Activated T-helper 1 cell treated with Interleukin-2 at 50 U/mL for 16 hours (primary cell): ENCODE results near the gene NHSL1.

Experiments
- DNase-seq: peaks from one replicate; pipeline ENCODE4 v3.0.0-alpha.2; 2020; ENCODE audit warnings: low read depth

NHSL1 gene

DNA sequence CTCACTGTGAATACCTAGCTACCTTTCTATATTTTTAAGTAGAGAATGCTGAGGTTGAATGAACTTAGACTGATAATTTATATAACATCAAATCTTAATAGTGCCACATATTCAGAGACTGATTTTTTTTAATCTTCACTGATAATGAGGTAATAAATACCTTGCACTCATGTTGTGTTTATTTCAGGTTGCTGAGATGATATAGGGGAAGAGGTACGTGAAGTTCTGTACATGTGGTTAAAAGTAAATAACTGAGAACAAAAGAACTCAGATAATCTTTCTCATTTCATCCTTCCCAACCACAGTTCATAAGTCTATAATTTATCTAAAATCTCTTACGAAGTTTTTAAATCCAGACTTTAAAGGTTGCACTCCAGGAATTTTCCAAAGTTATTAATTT, 6.4 kb downstream of the NHSL1 start:
- DNase-seq = no peak

GRCh38 chr6:138492113-138492512, 7.2 kb downstream of the NHSL1 start:
- no peak for DNase-seq

GRCh38 chr6:138491017-138491416, 8.3 kb downstream of the NHSL1 start:
- no peak for DNase-seq

DNA sequence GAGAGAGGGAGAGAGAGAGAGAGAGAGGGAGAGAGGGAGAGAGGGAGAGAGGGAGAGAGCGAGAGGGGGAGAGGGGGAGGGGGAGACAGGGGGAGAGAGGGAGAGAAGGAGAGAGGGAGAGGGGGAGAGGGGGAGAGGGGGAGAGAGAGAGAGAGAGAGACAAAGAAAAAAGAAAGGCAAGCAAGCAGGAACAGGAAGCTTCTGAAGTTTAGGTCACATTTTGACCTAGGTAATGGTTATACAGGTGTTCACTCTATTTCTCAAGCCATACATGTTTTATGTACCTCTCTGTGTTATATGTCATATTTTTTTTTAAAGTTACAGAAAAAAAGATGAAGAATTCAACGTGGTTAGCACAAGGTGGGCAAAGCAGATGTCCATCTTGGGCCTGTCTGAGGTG, 9.4 kb downstream of the NHSL1 start:
- no peak for DNase-seq

DNA sequence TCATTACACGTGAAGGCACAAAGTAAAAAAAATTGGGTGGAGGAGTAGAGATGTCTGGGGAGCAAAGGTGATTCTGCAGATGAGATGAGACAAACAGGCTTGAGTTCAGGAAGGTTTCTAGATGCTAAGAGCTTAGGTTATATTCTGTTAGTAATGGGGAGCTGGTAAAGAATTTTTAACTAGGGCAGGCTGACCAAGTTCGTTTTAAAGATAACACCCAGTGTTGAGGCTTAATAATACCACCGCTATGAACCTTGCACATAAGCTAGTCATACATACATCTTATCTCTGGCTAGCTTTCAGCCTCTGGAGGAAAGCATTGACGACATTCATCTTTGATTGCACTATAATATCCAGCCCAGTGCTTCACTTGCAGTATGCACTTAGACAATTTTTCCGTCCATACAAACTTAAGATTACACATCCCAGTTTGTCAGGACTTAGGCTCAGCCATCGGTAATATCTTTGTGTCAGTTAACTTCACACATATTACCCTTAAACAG, 12.1 kb downstream of the NHSL1 start:
- no peak for DNase-seq

- DNase-seq = no peak
These were observed 12.8 kb downstream of the NHSL1 start for GRCh38 chr6:138486249-138487101.

- DNase-seq = no peak
These were observed 13.6 kb downstream of the NHSL1 start for GRCh38 chr6:138485586-138486248.

- DNase-seq = no peak
These were observed 14.2 kb downstream of the NHSL1 start for GRCh38 chr6:138485005-138485545.

GRCh38 chr6:138484018-138484731, 15.1 kb downstream of the NHSL1 start:
- DNase-seq = no peak

DNA sequence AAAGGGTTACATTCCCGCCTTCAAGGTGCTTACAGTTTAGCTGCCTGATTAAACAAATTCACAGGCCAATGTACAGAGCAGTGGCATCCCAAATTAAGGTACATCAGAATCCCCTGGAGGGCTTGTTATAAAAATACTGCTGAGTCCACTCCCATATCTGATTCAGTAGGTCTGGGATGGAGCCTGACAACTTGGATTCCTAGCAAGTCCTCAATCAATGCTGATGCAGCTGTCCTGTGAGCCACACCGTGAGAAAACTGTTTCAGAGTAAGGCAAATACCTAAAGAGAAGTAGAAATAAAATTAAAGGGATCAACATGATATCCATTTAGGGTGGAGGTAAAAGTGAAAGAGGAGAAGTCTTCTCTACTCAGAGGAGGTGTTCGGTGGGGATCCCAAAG, 16.5 kb downstream of the NHSL1 start:
- no peak for DNase-seq

DNA sequence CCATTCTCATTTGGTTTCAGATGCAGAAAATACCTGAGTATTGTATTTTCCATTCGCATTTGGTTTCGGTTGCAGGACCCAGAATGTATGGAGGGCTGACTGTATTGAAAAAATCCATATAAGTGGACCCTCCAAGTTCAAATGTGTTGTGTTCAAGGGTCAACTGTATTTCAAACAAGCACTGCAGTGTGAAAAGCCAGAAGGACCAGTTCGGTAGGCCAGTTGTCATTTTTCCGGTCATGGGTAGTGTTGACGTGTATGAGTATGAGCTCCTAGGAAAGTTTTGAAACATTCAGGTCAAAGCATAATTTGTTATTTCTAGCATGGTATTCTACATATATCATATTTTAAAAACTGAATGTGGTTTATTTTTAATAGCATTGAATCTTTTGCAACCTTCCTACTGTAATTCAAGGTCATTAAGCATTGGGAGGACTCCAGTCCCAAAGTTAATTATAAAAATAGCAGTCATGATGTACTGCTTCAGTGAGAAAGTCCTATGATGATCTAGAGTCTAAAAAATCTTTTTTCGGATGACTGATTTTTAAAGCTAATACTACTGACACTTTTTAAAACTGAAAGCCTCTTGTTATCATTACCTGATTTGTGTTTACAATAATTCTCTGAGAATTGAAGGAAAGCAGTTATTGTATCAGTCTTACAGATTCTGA, 18.9 kb downstream of the NHSL1 start:
- DNase-seq = no peak

GRCh38 chr6:138477913-138478539, 21.3 kb downstream of the NHSL1 start:
- no peak for DNase-seq

DNA sequence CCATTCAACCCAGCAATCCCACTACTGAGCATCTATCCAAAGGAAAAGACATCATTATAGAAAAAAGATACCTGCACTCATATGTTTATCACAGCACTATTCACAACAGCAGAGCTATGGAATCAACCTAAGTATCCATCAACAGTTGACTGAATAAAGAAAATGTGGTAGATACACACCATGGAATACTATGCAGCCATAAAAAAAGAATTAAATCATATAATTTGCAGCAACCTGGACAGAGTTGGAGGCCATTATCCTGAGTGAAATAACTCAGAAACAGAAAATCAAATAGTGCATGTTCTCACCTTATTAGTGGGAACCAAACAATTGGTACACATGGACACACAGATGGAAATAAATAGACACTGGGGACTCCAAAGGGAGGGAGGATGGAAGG, 23.2 kb downstream of the NHSL1 start:
- no peak for DNase-seq

- no peak for DNase-seq
These were observed 26.1 kb downstream of the NHSL1 start for GRCh38 chr6:138473144-138473543.

DNA sequence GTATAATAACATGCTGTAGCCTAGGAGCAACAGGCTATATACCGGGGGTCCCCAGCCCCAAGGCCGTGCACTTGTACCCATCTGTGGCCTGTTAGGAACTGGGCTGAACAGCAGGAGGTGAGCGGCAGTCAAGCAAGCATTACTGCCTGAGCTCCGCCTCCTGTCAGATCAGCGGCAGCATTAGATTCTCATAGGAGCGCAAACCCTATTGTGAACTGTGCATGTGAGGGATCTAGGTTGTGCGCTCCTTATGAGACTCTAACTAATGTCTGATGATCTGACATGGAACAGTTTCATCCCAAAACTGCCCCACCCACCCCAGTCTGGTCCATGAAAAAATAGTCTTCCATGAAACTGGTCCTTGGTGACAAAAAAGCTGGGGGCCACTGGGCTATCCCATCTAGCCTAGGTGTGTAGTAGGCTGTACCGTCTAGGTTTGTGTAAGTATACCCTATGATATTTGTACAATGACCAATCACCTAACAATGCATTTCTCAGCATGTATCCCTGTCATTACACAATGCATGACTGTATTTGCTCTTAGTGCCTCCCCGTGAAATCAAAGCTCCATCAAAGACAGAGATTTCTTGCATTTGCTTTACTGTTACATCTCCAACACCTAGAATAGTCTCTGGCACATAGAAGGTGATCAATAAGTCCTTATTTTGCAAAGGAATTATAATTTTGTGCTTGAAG, 30.8 kb downstream of the NHSL1 start:
- DNase-seq = no peak

GRCh38 chr6:138467901-138468300, 31.4 kb downstream of the NHSL1 start:
- DNase-seq = no peak

DNA sequence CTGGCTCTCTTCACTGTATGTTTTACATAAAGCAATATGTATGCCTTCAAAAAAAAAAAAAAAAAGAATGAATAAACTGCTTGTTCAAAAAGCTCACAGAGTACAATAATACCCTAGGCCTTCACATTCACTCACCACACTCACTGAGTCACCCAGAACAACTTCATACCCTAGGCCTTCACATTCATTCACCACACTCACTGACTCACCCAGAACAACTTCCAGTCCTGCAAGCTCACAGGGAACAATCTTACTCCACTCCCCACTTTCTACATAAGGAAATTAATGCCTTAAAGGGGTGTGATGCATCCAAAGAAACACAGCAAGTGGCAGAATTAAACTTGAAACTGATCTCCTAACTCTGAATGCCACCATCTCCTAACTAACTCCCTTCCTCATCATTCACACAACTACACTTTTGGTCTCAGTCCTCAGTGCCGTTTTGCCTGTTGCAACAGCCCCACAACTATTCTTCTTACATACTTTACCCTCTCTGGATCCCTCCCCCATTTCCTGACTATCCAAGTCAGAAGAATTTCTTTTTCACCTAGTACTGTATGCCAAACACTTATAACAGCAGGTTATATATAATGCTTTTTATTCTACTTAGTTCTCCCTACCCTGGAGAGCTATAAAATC, 34.2 kb downstream of the NHSL1 start:
- DNase-seq = no peak

DNA sequence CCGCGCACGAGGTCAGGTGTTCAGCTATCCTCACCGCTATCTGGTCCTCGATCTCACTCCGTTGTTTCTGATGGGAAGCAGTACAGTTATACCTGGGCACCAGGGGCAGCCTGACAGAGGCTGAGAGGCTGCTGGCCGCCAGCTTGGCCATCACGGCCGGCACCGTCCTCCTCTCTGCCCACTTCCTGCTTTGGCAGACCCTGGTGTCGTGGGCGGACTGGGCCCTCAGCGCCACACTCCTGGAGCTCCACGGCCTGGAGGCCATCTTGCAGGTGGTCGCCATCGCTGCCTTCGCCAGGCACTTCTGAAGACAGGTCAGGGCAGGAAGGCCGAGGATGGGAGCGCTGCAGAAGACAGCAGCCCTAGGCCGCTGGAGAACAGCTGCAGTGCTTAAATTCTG, 35.2 kb downstream of the NHSL1 start:
- DNase-seq = no peak

DNA sequence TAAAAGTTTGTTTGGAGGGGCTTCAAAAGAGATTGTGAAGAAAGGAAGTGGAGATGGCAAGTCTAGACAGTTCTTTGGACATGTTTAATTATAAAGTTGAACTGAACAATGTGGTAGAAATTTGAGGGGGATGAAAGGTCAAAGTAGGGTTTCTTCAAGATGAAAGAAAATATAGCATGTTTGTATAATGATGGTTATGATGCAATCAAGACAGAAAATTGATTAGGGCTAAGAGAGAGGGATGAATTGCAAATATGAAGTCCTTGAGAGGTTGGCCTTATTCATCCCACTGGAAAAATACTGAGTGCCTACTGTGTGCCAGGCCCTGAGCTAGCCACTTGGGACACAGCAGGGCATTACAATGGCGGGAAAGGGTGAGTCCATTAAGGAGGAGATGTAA, 37.6 kb downstream of the NHSL1 start:
- DNase-seq = no peak

DNA sequence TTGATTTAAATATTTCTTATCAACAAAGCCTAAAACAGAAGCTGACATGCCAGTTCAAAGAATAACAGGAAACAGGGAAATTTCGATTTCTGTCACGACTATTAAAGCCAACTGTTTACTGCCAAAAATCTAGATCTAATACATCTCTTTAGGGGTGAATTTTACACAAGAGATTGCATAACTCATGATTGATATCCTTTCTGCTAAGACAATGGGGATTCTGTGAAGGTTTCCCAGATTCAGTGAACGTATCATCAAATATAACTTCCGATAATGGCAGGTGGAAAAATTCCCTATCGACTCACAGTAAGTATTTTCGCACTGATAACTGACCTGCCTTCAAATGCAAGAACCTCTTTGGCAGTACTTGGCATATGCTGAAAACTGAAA, 42.9 kb downstream of the NHSL1 start:
- DNase-seq = no peak
